NT2/D1 (cell line): ENCODE measurements around the gene COIL.

Experiments used
- SUZ12 ChIP-seq: IDR thresholded peaks from 2 replicates; pipeline ENCODE4 v1.6.1; 2011; ENCODE audit not compliant: insufficient read length, insufficient read depth; ENCODE audit errors: extremely low read depth
- YY1 ChIP-seq: IDR thresholded peaks from 2 replicates; pipeline ENCODE4 v1.6.1; 2011; ENCODE audit not compliant: insufficient read length, insufficient read depth
- ZNF274 ChIP-seq: IDR thresholded peaks from 2 replicates; pipeline ENCODE4 v1.6.1; 2011; ENCODE audit warnings: mild to moderate bottlenecking, low read depth, low read length

DNA sequence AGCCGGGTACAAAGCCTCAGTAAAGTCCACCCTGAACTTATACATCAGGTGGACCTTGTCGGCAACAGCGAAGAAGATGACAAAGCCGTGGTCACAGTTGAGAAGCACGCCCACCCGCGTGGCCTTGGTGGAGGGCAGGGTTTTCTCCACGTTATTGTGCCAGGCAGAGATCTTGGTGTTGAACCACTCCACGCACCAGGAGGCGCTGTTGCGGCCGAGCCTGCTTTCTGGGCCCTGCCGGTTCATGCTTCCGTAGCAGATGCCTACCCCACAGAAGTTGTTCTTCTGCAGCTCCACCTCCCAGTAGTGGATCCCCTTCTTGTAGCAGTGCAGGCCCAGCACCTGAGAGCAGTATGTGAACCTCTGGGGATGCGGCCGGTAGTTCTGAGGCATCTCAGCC lies 69.1 kb downstream of the COIL start:
- TF ChIP-seq SUZ12 (no peak), ZNF274 (no peak), YY1 (no peak)
